GM10266 (cell line): ENCODE data around the gene COL27A1.
"Not testable (repeated sequence)": the region's sequence is repeated elsewhere in the genome, so short reads cannot be mapped to it uniquely, and the experiment has no call there.

Source experiments
- DNase-seq: peaks from one replicate; pipeline ENCODE4 v3.0.0; 2012; ENCODE audit errors: extremely low spot score
- CTCF ChIP-seq: IDR thresholded peaks from 2 replicates; pipeline ENCODE4 v1.5.1; 2012; ENCODE audit warnings: mild to moderate bottlenecking, low read depth; ENCODE audit not compliant: control insufficient read depth, insufficient read depth; ENCODE audit errors: missing control alignments

COL27A1 gene

GRCh38 chr9:114316605-114317230 lies 161.4 kb downstream of the COL27A1 start:
- no peak for DNase-seq
- TF ChIP-seq CTCF = no peak

GRCh38 chr9:114317665-114318357 lies 162.5 kb downstream of the COL27A1 start:
- TF ChIP-seq CTCF = no peak
- DNase-seq = no peak

GRCh38 chr9:114318416-114318815 lies 163.1 kb downstream of the COL27A1 start:
- no peak for TF ChIP-seq CTCF
- DNase-seq = no peak

- no peak for DNase-seq
- TF ChIP-seq CTCF = no peak
Measured at GRCh38 chr9:114319147-114319546, 163.8 kb downstream of the COL27A1 start.

- not testable (repeated sequence) for DNase-seq
Measured at GRCh38 chr9:114320710-114321109, 165.4 kb downstream of the COL27A1 start.

- TF ChIP-seq CTCF = no peak
- no peak for DNase-seq
Measured at GRCh38 chr9:114321759-114322158, 166.4 kb downstream of the COL27A1 start.

GRCh38 chr9:114322160-114322818 lies 167.0 kb downstream of the COL27A1 start:
- not testable (repeated sequence) for DNase-seq

GRCh38 chr9:114322831-114323531 lies 167.6 kb downstream of the COL27A1 start, which contains the start of gene ORM1:
Gene ORM1, plus strand, starts transcription at chr9:114323098. Its CDS starts 36 bp downstream, at chr9:114323134.
- not testable (repeated sequence) for DNase-seq

GRCh38 chr9:114323849-114324248 lies 168.5 kb downstream of the COL27A1 start:
- DNase-seq = not testable (repeated sequence)
